PC-9 (cell line): Measurements from ENCODE around the gene ERN1. TPM values are rescaled to one million over a fixed set of nuclear protein-coding genes. Genes with fewer than 3 reads are reported as not detected.

Experiments used
- BruUV-seq: library from RNA; stranded (reverse); fragments of 400-500 nt; replicated peaks from 2 replicates; lab custom pipeline; 2021; lab: Mats Ljungman, UMichigan
- CTCF ChIA-PET: fragments of 300-600 bp; sonication (Branson Sonifier 250); formaldehyde crosslinking; loops from one replicate; lab custom pipeline; 2022; ENCODE audit warnings: antibody characterized with exemption; lab: Charles Lee
- POLR2A ChIA-PET: fragments of 300-600 bp; sonication (Branson Sonifier 250); formaldehyde crosslinking; loops from one replicate; lab custom pipeline; 2022; ENCODE audit warnings: antibody characterized with exemption; ENCODE audit not compliant: unreplicated experiment; lab: Charles Lee
- DNase-seq, 2 experiments: peaks; one replicate each; pipeline versions ENCODE4 v3.0.0 to v3.0.0-alpha.2; 2015 to 2022; ENCODE audit warnings: mixed read lengths in 1 of 2
- H2AFZ ChIP-seq: fragments of 200-600 bp; sonication (generic); 2 replicates; pipeline ENCODE4 v1.8.1; 2017; ENCODE audit warnings: antibody characterized with exemption
- H3F3A ChIP-seq: fragments of 200-600 bp; sonication (generic); 2 replicates; pipeline ENCODE4 v1.8.1; 2017; ENCODE audit warnings: antibody characterized with exemption, mild to moderate bottlenecking, low read depth; ENCODE audit not compliant: insufficient read depth
- H3K27ac ChIP-seq: fragments of 200-600 bp; sonication (generic); 2 replicates; pipeline ENCODE4 v1.6.1; 2016; ENCODE audit warnings: mixed run types
- H3K27me3 ChIP-seq: fragments of 200-600 bp; sonication (generic); 2 replicates; pipeline ENCODE4 v1.6.1; 2016; ENCODE audit warnings: low read depth, mixed run types; ENCODE audit not compliant: insufficient read depth
- H3K36me3 ChIP-seq: fragments of 200-600 bp; sonication (generic); 2 replicates; pipeline ENCODE4 v1.6.1; 2016; ENCODE audit warnings: low read depth, mixed run types
- H3K4me1 ChIP-seq: fragments of 200-600 bp; sonication (generic); replicated peaks from 2 replicates; pipeline ENCODE4 v1.6.1; 2016; ENCODE audit warnings: mixed run types; ENCODE audit not compliant: insufficient read depth
- H3K4me2 ChIP-seq: fragments of 200-600 bp; sonication (generic); 2 replicates; pipeline ENCODE4 v1.6.1; 2017; ENCODE audit warnings: mixed run types
- H3K4me3 ChIP-seq: fragments of 200-600 bp; sonication (generic); 2 replicates; pipeline ENCODE4 v1.6.1; 2016; ENCODE audit warnings: mixed run types
- H3K79me2 ChIP-seq: fragments of 200-600 bp; sonication (generic); 2 replicates; pipeline ENCODE4 v1.6.1; 2017; ENCODE audit warnings: low read depth, mixed run types
- H3K9me2 ChIP-seq: fragments of 200-600 bp; sonication (generic); 2 replicates; pipeline ENCODE4 v1.8.1; 2017; ENCODE audit warnings: mild to moderate bottlenecking; ENCODE audit not compliant: insufficient read depth
- H3K9me3 ChIP-seq: fragments of 200-600 bp; sonication (generic); 2 replicates; pipeline ENCODE4 v1.8.1; 2016; ENCODE audit warnings: low read depth; ENCODE audit not compliant: insufficient read depth
- H4K20me1 ChIP-seq: fragments of 200-600 bp; sonication (generic); 2 replicates; pipeline ENCODE4 v1.8.1; 2017; ENCODE audit not compliant: insufficient read depth
- EZH2 ChIP-seq: fragments of 200-600 bp; sonication (generic); IDR thresholded peaks from 2 replicates; pipeline ENCODE4 v1.8.0; 2017; ENCODE audit warnings: antibody characterized with exemption, low read depth
- intact Hi-C: fragments of 100-400 bp; cut with micrococcal nuclease; formaldehyde crosslinking; loops from one replicate; pipeline ENCODE4 v1.10.0; 2022; ENCODE audit not compliant: unreplicated experiment
- total RNA-seq: library from RNA; stranded (reverse); gene quantifications from 2 replicates; pipeline ENCODE4 v1.2.3, GENCODE V29; 2021
- TF ChIP-seq, protein P1 (sequence below): fragments of 200-600 bp; sonication (generic); conservative IDR thresholded peaks from 2 replicates; pipeline ENCODE4 v1.6.1; 2017; ENCODE audit warnings: mixed run types, antibody characterized with exemption, mild to moderate bottlenecking, moderate library complexity

Gene ERN1
- total RNA-seq, 1 experiment from 2014 or later: 9.2 TPM

DNA sequence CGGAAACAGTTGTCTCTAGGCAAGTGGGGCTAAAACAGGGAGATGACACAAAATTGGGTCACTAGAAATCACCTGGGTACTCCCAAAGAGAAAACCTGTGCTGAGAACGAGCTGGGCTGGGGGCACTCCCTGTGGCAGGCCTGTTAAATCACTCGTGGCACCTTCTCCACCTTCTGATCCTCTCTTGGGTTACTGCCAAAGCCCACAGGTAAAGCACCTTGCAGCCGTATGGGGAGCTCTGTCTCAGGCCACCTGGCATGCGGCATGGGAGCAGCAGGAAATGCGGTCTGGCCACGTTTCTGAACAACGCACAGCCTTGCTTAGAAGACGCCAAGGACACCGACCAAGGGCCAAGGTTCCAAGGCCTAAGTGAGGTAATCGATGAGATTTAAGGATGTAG lies 88.0 kb downstream of the ERN1 start:
- TF ChIP-seq EZH2: no peak
- TF ChIP-seq, protein P1, sequence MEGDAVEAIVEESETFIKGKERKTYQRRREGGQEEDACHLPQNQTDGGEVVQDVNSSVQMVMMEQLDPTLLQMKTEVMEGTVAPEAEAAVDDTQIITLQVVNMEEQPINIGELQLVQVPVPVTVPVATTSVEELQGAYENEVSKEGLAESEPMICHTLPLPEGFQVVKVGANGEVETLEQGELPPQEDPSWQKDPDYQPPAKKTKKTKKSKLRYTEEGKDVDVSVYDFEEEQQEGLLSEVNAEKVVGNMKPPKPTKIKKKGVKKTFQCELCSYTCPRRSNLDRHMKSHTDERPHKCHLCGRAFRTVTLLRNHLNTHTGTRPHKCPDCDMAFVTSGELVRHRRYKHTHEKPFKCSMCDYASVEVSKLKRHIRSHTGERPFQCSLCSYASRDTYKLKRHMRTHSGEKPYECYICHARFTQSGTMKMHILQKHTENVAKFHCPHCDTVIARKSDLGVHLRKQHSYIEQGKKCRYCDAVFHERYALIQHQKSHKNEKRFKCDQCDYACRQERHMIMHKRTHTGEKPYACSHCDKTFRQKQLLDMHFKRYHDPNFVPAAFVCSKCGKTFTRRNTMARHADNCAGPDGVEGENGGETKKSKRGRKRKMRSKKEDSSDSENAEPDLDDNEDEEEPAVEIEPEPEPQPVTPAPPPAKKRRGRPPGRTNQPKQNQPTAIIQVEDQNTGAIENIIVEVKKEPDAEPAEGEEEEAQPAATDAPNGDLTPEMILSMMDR: no peak
- Histone ChIP-seq H3K4me1 (no peaks in the 10 kb centered on the region), H3F3A (no peaks in the 10 kb centered on the region), H3K4me3 (no peak overlapping the region), H3K9me3 (no peaks in the 10 kb centered on the region), H4K20me1 (no peaks in the 10 kb centered on the region), H3K79me2 (no peaks in the 10 kb centered on the region), H3K36me3 (peaks cover 4% of the 10 kb centered on the region; the same call in 1 of the 2 replicates), H3K9me2 (no peaks in the 10 kb centered on the region), H3K27me3 (no peaks in the 10 kb centered on the region), H2AFZ (no peak overlapping the region), H3K4me2 (no peak overlapping the region), H3K27ac (no peak overlapping the region)
- intact Hi-C loops: no loop called here
- CTCF ChIA-PET: no interaction called here
- BruUV-seq: no TSS peak
- POLR2A ChIA-PET: no interaction called here
- DNase-seq: no peak

DNA sequence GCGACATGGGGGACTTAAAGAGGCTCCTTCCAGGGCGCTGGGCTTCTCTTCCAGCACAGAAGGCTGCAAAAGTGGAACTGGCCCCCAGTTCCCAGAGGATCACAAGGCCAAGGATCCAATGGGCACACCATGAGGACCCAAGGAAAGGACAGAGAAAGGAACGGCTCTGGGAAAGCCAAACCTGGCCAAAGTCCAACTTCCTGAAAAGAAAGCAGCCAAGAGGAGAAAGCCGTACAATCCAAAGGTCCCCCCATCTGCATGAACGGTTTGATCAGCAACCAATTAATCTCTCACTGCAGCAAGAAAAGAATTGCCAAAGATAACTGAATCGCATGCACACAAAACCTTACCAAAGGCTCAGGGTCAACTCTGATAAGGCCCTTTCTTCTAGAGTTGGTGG lies 89.7 kb downstream of the ERN1 start:
- no peaks in the 10 kb centered on the region for H3K79me2 ChIP-seq
- no peaks in the 10 kb centered on the region for H3F3A ChIP-seq
- H3K9me2 ChIP-seq: no peaks in the 10 kb centered on the region
- 0 out of 2 replicates have a peak, but pooled peaks cover 4% of the 10 kb centered on the region for H3K36me3 ChIP-seq
- POLR2A ChIA-PET: no interaction called here
- H3K9me3 ChIP-seq: no peaks in the 10 kb centered on the region
- H3K27me3 ChIP-seq: no peaks in the 10 kb centered on the region
- H2AFZ ChIP-seq: no peak overlapping the region
- H3K4me1 ChIP-seq: no peaks in the 10 kb centered on the region
- H3K4me3 ChIP-seq: no peak overlapping the region
- DNase-seq: no peak
- intact Hi-C loops: no loop called here
- CTCF ChIA-PET: no interaction called here
- no TSS peak for BruUV-seq
- no peak overlapping the region for H3K4me2 ChIP-seq
- TF ChIP-seq, protein P1: no peak
- no peak for TF ChIP-seq EZH2
- no peak overlapping the region for H3K27ac ChIP-seq
- no peaks in the 10 kb centered on the region for H4K20me1 ChIP-seq

DNA sequence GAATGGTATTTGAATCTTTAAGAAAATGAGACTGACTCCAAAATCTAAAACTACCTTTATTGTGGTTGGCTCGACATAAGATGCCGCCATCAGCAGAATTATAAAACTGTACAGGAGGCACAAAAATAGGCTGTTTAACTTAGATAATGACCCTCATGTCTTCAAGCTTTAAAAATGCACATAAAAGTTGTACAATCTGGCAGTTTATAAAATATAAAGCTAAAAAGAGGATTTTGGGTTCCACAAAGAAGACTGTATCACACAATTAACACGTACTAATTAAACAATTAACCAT lies 90.9 kb downstream of the ERN1 start:
- TF ChIP-seq, protein P1: no peak
- TF ChIP-seq EZH2: no peak
- Histone ChIP-seq H3K9me2 (no peaks in the 10 kb centered on the region), H4K20me1 (no peaks in the 10 kb centered on the region), H3K27me3 (no peaks in the 10 kb centered on the region), H3F3A (no peaks in the 10 kb centered on the region), H3K79me2 (no peaks in the 10 kb centered on the region), H3K9me3 (no peaks in the 10 kb centered on the region), H3K27ac (no peak overlapping the region), H3K4me3 (no peak overlapping the region), H3K36me3 (0 out of 2 replicates have a peak, but pooled peaks cover 4% of the 10 kb centered on the region), H2AFZ (no peak overlapping the region), H3K4me1 (no peaks in the 10 kb centered on the region), H3K4me2 (no peak overlapping the region)
- intact Hi-C loops: no loop called here
- DNase-seq: no peak
- POLR2A ChIA-PET: no interaction called here
- CTCF ChIA-PET: no interaction called here
- BruUV-seq: no TSS peak
